HepG2 (cell line): ENCODE measurements around the gene PRKCE.

Experiments
- GTF2F1 ChIP-seq: fragments of 150-350 bp; IDR thresholded peaks from 2 replicates; pipeline ENCODE4 v1.6.1; 2014; ENCODE audit warnings: low read length
- NR2C2 ChIP-seq: sonication (generic); formaldehyde crosslinking; IDR thresholded peaks from 2 replicates; pipeline ENCODE4 v1.4.0; 2020; ENCODE audit warnings: missing genetic modification reagents, mild to moderate bottlenecking, moderate library complexity, borderline replicate concordance
- POLR2A ChIP-seq, 2 experiments: IDR thresholded peaks; 2 replicates each; pipeline ENCODE4 v1.6.1; 2011; ENCODE audit warnings: low read depth in 2 of 2, low read length in 2 of 2, mild to moderate bottlenecking in 1 of 2, moderate library complexity in 1 of 2; ENCODE audit not compliant: insufficient read depth in 1 of 2

DNA sequence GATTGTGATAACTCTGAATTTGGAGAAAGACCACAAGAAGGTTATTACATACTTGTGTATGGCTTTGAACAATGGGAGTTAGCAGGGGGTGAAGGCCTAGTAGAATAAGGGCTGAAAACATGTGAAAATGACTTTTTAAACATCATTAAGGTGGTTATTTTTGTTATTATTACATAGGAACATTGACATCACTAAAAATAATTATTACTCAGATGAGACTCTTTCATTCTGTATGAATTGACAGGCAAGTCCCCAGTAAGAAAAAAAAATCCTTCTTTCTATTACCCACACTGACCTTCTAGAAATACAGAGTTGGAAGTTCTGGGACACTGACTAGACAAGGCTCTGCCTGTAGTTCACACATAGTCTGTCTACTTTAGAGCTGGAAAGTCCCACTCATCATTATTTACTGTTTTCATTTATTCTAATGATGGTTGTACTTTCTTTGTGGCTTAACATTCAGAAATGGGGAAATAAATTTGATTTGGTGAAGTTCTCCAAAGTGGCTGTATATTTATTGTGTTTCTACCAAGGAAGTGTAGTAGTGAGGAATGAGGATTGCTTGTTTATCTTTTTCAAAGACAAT, 426.1 kb downstream of the PRKCE start:
- no peak for TF ChIP-seq POLR2A (IDR thresholded peaks at IDR 0.05; ENCODE audit: insufficient read depth in 1 of 2, low read depth in 2 of 2, low read length in 2 of 2)
- TF ChIP-seq GTF2F1: no peak
- TF ChIP-seq NR2C2 (CRISPR knock-in tag): no peak
